ENCODE data around the gene AADAC. TPM values are rescaled to one million over a fixed set of nuclear protein-coding genes. Genes with fewer than 3 reads are reported as not detected.

AADAC gene
- polyA plus RNA-seq, 1 experiment = not detected

- POLR2A ChIA-PET = no interaction called here
- Histone ChIP-seq H3K9me3 (ENCODE audit: control insufficient read depth, insufficient read depth, low read length) (no peaks in the 10 kb centered on the region), H3K4me3 (ENCODE audit: low read depth, low read length) (no peak overlapping the region), H3K27ac (ENCODE audit: low read depth, low read length) (no peak overlapping the region), H3K27me3 (ENCODE audit: control insufficient read depth, insufficient read depth, low read length) (no peaks in the 10 kb centered on the region)
- DNase-seq (ENCODE audit: low read depth, low spot score) = no peak
- TF ChIP-seq CTCF (IDR thresholded peaks at IDR 0.05; ENCODE audit: low read depth, low read length) = no peak
- CTCF ChIA-PET = no interaction called here
These were observed 38.3 kb upstream of the AADAC start for GRCh38 chr3:151775314-151776258.

GRCh38 chr3:151776259-151776740, 37.6 kb upstream of the AADAC start:
- DNase-seq (ENCODE audit: low read depth, low spot score) = no peak
- no peak overlapping the region for H3K4me3 ChIP-seq (ENCODE audit: low read depth, low read length)
- no peak for TF ChIP-seq CTCF (IDR thresholded peaks at IDR 0.05; ENCODE audit: low read depth, low read length)
- no peaks in the 10 kb centered on the region for H3K27me3 ChIP-seq (ENCODE audit: control insufficient read depth, insufficient read depth, low read length)
- CTCF ChIA-PET = no interaction called here
- no peak overlapping the region for H3K27ac ChIP-seq (ENCODE audit: low read depth, low read length)
- POLR2A ChIA-PET = no interaction called here
- no peaks in the 10 kb centered on the region for H3K9me3 ChIP-seq (ENCODE audit: control insufficient read depth, insufficient read depth, low read length)

DNA sequence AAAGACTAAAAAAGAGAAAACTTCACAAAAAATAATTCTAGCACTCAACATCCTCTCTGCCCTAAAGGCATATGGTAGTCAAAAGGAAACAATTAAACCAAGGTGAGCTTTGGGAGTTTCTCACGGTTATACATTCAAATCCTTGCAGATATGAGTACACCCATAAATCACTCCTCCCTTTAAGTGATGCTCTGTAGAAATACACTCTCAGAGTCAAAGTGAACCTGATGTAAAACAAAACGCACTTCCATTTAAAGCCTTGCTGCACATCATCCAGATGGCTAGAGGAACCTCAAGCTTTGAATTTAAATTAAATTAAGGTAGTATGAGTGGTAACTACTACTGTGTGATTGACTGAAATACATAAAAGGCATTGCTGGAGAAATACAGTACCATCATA, 36.0 kb upstream of the AADAC start:
- H3K27me3 ChIP-seq (ENCODE audit: control insufficient read depth, insufficient read depth, low read length) = no peaks in the 10 kb centered on the region
- TF ChIP-seq CTCF (IDR thresholded peaks at IDR 0.05; ENCODE audit: low read depth, low read length) = no peak
- no peak for DNase-seq (ENCODE audit: low read depth, low spot score)
- H3K4me3 ChIP-seq (ENCODE audit: low read depth, low read length) = no peak overlapping the region
- ChIA-PET POLR2A (no interaction called here), CTCF (no interaction called here)
- H3K9me3 ChIP-seq (ENCODE audit: control insufficient read depth, insufficient read depth, low read length) = no peaks in the 10 kb centered on the region
- H3K27ac ChIP-seq (ENCODE audit: low read depth, low read length) = no peak overlapping the region

DNA sequence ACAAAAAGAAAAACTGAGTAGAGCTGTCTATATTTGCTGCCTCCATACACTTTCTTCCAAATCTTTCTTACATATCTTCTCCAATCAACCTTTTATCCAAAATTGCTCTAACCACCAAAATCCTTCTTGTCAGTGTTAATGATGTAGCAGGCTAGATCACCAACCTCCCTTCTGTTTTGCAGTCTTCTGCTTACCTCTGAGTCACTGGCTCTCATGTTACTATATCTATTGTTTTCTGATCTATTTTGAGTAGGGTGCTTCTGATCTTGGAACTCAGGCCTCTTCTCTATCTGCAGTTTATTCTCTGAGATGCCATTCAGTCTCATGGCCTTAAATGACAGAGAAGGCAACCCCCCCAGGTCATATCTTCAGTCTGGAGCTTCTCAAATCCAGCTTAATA, 26.3 kb upstream of the AADAC start:
- no peak for TF ChIP-seq CTCF (IDR thresholded peaks at IDR 0.05; ENCODE audit: low read depth, low read length)
- CTCF ChIA-PET = no interaction called here
- H3K27ac ChIP-seq (ENCODE audit: low read depth, low read length) = no peak overlapping the region
- no peaks in the 10 kb centered on the region for H3K9me3 ChIP-seq (ENCODE audit: control insufficient read depth, insufficient read depth, low read length)
- no peak overlapping the region for H3K4me3 ChIP-seq (ENCODE audit: low read depth, low read length)
- DNase-seq (ENCODE audit: low read depth, low spot score) = no peak
- no peaks in the 10 kb centered on the region for H3K27me3 ChIP-seq (ENCODE audit: control insufficient read depth, insufficient read depth, low read length)
- POLR2A ChIA-PET = no interaction called here

DNA sequence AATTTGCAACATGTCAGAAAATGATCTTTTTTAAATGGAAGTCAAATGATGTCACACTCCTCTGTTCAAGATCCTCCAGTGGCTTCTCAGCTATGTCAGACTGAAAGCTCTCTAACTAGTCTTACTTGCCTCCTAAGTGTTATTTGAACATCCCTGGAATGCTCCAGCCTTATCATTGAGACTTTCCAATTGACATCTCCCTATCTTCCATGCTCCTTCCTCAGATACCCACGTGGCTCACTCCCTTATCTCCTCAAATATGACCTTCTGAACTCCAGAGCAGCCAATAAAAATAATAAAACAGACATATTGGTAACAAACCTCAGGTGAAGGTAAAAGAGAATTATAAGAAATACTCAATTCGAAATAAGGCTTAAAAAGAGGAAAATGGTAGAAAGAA, 25.5 kb upstream of the AADAC start:
- Histone ChIP-seq H3K4me3 (ENCODE audit: low read depth, low read length) (no peak overlapping the region), H3K9me3 (ENCODE audit: control insufficient read depth, insufficient read depth, low read length) (no peaks in the 10 kb centered on the region), H3K27ac (ENCODE audit: low read depth, low read length) (no peak overlapping the region), H3K27me3 (ENCODE audit: control insufficient read depth, insufficient read depth, low read length) (no peaks in the 10 kb centered on the region)
- TF ChIP-seq CTCF (IDR thresholded peaks at IDR 0.05; ENCODE audit: low read depth, low read length) = no peak
- DNase-seq (ENCODE audit: low read depth, low spot score) = no peak
- ChIA-PET CTCF (no interaction called here), POLR2A (no interaction called here)
